Measurements from ENCODE around the gene PHF19. TPM values are rescaled to one million over a fixed set of nuclear protein-coding genes. Genes with fewer than 3 reads are reported as not detected.

The PHF19 gene
- total and polyA plus RNA-seq, 2 of the 8 experiments (the other 6 are each of a cell fraction or from before 2014, with no cell fraction given): 28.2 to 31.8 TPM

DNA sequence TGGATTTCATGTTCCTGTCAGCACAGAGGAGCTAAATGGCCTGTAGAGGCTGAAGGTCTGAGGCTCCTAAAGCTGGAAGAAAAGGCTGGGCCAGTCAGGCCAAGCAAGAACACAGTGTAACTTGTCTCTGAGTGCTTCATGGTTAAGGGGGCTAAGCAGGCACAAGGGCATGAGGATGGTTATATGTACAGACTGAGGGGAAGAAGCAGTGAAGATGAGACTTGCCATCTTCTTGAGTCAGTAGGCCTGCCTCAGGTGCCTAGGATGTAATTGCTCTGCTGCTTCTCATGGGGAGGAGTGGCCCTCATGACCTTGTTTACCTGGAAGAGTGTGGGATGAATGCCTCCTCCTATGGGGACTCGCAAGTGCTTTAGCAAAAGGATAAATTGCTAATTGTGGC, 25.5 kb downstream of the PHF19 start (continued):
- TF ChIP-seq, protein P1, sequence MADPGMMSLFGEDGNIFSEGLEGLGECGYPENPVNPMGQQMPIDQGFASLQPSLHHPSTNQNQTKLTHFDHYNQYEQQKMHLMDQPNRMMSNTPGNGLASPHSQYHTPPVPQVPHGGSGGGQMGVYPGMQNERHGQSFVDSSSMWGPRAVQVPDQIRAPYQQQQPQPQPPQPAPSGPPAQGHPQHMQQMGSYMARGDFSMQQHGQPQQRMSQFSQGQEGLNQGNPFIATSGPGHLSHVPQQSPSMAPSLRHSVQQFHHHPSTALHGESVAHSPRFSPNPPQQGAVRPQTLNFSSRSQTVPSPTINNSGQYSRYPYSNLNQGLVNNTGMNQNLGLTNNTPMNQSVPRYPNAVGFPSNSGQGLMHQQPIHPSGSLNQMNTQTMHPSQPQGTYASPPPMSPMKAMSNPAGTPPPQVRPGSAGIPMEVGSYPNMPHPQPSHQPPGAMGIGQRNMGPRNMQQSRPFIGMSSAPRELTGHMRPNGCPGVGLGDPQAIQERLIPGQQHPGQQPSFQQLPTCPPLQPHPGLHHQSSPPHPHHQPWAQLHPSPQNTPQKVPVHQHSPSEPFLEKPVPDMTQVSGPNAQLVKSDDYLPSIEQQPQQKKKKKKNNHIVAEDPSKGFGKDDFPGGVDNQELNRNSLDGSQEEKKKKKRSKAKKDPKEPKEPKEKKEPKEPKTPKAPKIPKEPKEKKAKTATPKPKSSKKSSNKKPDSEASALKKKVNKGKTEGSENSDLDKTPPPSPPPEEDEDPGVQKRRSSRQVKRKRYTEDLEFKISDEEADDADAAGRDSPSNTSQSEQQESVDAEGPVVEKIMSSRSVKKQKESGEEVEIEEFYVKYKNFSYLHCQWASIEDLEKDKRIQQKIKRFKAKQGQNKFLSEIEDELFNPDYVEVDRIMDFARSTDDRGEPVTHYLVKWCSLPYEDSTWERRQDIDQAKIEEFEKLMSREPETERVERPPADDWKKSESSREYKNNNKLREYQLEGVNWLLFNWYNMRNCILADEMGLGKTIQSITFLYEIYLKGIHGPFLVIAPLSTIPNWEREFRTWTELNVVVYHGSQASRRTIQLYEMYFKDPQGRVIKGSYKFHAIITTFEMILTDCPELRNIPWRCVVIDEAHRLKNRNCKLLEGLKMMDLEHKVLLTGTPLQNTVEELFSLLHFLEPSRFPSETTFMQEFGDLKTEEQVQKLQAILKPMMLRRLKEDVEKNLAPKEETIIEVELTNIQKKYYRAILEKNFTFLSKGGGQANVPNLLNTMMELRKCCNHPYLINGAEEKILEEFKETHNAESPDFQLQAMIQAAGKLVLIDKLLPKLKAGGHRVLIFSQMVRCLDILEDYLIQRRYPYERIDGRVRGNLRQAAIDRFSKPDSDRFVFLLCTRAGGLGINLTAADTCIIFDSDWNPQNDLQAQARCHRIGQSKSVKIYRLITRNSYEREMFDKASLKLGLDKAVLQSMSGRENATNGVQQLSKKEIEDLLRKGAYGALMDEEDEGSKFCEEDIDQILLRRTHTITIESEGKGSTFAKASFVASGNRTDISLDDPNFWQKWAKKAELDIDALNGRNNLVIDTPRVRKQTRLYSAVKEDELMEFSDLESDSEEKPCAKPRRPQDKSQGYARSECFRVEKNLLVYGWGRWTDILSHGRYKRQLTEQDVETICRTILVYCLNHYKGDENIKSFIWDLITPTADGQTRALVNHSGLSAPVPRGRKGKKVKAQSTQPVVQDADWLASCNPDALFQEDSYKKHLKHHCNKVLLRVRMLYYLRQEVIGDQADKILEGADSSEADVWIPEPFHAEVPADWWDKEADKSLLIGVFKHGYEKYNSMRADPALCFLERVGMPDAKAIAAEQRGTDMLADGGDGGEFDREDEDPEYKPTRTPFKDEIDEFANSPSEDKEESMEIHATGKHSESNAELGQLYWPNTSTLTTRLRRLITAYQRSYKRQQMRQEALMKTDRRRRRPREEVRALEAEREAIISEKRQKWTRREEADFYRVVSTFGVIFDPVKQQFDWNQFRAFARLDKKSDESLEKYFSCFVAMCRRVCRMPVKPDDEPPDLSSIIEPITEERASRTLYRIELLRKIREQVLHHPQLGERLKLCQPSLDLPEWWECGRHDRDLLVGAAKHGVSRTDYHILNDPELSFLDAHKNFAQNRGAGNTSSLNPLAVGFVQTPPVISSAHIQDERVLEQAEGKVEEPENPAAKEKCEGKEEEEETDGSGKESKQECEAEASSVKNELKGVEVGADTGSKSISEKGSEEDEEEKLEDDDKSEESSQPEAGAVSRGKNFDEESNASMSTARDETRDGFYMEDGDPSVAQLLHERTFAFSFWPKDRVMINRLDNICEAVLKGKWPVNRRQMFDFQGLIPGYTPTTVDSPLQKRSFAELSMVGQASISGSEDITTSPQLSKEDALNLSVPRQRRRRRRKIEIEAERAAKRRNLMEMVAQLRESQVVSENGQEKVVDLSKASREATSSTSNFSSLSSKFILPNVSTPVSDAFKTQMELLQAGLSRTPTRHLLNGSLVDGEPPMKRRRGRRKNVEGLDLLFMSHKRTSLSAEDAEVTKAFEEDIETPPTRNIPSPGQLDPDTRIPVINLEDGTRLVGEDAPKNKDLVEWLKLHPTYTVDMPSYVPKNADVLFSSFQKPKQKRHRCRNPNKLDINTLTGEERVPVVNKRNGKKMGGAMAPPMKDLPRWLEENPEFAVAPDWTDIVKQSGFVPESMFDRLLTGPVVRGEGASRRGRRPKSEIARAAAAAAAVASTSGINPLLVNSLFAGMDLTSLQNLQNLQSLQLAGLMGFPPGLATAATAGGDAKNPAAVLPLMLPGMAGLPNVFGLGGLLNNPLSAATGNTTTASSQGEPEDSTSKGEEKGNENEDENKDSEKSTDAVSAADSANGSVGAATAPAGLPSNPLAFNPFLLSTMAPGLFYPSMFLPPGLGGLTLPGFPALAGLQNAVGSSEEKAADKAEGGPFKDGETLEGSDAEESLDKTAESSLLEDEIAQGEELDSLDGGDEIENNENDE (IDR thresholded peaks at IDR 0.05; ENCODE audit: insufficient replicate concordance, low read length): no peak
